Measurements from ENCODE around the gene TNS1. TPM values are rescaled to one million over a fixed set of nuclear protein-coding genes. Genes with fewer than 3 reads are reported as not detected.

The TNS1 gene
- total RNA-seq, 1 experiment from 2014 or later = 4.5 TPM

DNA sequence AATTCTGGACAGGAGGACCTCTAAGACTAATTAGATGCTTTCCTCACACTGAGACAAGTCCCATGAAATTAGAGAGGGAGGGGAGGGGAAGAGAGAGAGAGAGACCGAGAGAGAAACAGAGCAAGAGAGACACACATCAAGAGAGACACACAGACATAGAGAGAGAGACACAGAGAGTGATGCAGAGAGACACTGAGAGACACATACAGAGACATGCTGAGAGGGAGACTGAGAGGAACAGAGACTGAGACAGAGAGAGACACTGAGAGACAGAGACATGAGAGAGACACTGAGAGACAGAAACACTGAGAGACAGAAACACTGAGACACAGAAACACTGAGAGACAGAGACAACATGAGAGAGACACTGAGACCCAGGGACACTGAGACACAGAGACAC lies 250.8 kb downstream of the TNS1 start (continued):
- TF ChIP-seq, protein P1, sequence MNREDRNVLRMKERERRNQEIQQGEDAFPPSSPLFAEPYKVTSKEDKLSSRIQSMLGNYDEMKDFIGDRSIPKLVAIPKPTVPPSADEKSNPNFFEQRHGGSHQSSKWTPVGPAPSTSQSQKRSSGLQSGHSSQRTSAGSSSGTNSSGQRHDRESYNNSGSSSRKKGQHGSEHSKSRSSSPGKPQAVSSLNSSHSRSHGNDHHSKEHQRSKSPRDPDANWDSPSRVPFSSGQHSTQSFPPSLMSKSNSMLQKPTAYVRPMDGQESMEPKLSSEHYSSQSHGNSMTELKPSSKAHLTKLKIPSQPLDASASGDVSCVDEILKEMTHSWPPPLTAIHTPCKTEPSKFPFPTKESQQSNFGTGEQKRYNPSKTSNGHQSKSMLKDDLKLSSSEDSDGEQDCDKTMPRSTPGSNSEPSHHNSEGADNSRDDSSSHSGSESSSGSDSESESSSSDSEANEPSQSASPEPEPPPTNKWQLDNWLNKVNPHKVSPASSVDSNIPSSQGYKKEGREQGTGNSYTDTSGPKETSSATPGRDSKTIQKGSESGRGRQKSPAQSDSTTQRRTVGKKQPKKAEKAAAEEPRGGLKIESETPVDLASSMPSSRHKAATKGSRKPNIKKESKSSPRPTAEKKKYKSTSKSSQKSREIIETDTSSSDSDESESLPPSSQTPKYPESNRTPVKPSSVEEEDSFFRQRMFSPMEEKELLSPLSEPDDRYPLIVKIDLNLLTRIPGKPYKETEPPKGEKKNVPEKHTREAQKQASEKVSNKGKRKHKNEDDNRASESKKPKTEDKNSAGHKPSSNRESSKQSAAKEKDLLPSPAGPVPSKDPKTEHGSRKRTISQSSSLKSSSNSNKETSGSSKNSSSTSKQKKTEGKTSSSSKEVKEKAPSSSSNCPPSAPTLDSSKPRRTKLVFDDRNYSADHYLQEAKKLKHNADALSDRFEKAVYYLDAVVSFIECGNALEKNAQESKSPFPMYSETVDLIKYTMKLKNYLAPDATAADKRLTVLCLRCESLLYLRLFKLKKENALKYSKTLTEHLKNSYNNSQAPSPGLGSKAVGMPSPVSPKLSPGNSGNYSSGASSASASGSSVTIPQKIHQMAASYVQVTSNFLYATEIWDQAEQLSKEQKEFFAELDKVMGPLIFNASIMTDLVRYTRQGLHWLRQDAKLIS (CRISPR knock-in tag; IDR thresholded peaks at IDR 0.05; ENCODE audit: borderline replicate concordance) = no peak
- no peak for TF ChIP-seq ZNF671 (CRISPR knock-in tag; IDR thresholded peaks at IDR 0.05)

DNA sequence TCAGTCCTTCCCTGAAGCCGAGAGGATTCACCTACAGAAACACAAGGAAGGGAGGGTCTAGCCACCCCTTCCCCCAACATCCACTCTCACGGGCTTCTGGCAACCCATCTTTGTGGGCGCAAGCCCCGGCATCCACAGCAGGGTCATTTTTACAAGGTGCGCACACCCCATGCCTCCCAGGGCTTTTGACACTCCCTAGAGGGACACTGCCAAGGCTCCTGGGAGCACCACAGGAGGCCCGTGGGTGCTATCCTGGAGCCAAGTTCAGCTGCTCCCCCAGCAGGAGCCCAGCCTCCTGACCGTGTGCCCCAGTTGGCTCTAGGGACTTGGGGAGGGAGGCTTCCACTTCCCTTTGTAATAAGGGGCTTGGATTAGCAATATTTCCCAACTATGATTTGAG lies 251.6 kb downstream of the TNS1 start:
- Mint-ChIP-seq H3K4me3 (no peak overlapping the region), H3K27me3 (ENCODE audit: low read depth) (peaks cover 5% of the 10 kb centered on the region), H3K4me1 (peaks cover 19% of the 10 kb centered on the region), H3K9me3 (peaks cover 9% of the 10 kb centered on the region), H3K27ac (no peak overlapping the region), H3K36me3 (no peaks in the 10 kb centered on the region)
- ChIA-PET CTCF (no interaction called here), POLR2A (no interaction called here)
- TF ChIP-seq FOXJ3 (CRISPR knock-in tag; IDR thresholded peaks at IDR 0.05; ENCODE audit: borderline replicate concordance) = no peak
- TF ChIP-seq, protein P2, sequence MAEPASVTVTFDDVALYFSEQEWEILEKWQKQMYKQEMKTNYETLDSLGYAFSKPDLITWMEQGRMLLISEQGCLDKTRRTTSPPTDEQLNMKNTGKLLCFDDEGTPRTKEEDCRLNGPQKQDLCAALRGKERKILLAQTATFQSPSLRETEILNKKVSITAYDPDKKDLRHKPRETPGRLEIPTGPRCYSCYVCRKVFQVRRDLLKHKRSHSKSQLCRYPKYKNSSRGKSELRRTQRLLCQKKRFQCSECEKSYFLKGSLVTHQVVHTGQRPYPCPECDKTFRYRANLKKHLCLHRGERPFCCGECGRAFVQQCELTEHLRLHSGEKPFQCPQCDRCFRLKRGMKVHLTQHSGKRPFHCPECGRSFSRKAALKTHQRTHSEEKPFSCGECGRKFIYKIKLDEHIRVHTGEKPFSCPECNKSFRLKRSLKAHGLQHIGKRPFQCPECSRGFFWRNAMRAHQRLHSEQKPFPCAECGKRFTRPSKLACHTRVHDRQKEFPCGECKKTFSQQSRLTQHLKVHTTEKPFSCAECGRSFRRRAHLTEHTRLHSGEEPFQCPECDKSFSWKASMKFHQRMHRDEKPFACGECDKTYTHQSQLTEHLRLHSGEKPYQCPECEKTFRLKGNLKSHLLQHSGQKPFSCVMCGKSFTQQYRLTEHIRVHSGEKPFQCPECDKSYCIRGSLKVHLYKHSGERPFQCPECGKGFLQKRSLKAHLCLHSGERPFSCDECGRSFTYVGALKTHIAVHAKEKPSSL (CRISPR knock-in tag; conservative IDR thresholded peaks at IDR 0.05) = no peak
- no peak for TF ChIP-seq TEAD4 (CRISPR knock-in tag; IDR thresholded peaks at IDR 0.05)
- no peak for TF ChIP-seq GABPB1 (CRISPR knock-in tag; IDR thresholded peaks at IDR 0.05)
- TF ChIP-seq, protein P3, sequence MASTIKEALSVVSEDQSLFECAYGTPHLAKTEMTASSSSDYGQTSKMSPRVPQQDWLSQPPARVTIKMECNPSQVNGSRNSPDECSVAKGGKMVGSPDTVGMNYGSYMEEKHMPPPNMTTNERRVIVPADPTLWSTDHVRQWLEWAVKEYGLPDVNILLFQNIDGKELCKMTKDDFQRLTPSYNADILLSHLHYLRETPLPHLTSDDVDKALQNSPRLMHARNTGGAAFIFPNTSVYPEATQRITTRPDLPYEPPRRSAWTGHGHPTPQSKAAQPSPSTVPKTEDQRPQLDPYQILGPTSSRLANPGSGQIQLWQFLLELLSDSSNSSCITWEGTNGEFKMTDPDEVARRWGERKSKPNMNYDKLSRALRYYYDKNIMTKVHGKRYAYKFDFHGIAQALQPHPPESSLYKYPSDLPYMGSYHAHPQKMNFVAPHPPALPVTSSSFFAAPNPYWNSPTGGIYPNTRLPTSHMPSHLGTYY (CRISPR knock-in tag; IDR thresholded peaks at IDR 0.05) = no peak
- TF ChIP-seq, protein P4, sequence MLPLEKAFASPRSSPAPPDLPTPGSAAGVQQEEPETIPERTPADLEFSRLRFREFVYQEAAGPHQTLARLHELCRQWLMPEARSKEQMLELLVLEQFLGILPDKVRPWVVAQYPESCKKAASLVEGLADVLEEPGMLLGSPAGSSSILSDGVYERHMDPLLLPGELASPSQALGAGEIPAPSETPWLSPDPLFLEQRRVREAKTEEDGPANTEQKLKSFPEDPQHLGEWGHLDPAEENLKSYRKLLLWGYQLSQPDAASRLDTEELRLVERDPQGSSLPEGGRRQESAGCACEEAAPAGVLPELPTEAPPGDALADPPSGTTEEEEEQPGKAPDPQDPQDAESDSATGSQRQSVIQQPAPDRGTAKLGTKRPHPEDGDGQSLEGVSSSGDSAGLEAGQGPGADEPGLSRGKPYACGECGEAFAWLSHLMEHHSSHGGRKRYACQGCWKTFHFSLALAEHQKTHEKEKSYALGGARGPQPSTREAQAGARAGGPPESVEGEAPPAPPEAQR (CRISPR knock-in tag; IDR thresholded peaks at IDR 0.05) = no peak
- TF ChIP-seq, protein P5, sequence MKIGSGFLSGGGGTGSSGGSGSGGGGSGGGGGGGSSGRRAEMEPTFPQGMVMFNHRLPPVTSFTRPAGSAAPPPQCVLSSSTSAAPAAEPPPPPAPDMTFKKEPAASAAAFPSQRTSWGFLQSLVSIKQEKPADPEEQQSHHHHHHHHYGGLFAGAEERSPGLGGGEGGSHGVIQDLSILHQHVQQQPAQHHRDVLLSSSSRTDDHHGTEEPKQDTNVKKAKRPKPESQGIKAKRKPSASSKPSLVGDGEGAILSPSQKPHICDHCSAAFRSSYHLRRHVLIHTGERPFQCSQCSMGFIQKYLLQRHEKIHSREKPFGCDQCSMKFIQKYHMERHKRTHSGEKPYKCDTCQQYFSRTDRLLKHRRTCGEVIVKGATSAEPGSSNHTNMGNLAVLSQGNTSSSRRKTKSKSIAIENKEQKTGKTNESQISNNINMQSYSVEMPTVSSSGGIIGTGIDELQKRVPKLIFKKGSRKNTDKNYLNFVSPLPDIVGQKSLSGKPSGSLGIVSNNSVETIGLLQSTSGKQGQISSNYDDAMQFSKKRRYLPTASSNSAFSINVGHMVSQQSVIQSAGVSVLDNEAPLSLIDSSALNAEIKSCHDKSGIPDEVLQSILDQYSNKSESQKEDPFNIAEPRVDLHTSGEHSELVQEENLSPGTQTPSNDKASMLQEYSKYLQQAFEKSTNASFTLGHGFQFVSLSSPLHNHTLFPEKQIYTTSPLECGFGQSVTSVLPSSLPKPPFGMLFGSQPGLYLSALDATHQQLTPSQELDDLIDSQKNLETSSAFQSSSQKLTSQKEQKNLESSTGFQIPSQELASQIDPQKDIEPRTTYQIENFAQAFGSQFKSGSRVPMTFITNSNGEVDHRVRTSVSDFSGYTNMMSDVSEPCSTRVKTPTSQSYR (CRISPR knock-in tag; IDR thresholded peaks at IDR 0.05) = no peak
- no peak for TF ChIP-seq EMX1 (CRISPR knock-in tag; IDR thresholded peaks at IDR 0.05)
- no peak for TF ChIP-seq RORB (CRISPR knock-in tag; IDR thresholded peaks at IDR 0.05)
- no peak for TF ChIP-seq KAT7 (CRISPR knock-in tag; IDR thresholded peaks at IDR 0.05; ENCODE audit: borderline replicate concordance)
- no peak for TF ChIP-seq ESRRA (CRISPR knock-in tag; IDR thresholded peaks at IDR 0.05; ENCODE audit: borderline replicate concordance)
- TF ChIP-seq ATF1 (CRISPR knock-in tag; IDR thresholded peaks at IDR 0.05) = no peak
- ATAC-seq (no peak), DNase-seq (ENCODE audit: low spot score) (no peak)

Small RNA genes lying within 50 kb of the gene (microRNA-seq; reads per million reads assigned to microRNA genes)
- not detected for gene MIR6809 (ENCODE audit: borderline number of aligned reads)

Other genes with a start within 250 kb of the TNS1 start
- gene RUFY4, start 66.3 kb upstream of the TNS1 start, total RNA-seq (2021) = 0.31 to 0.64 TPM (median 0.57 TPM) in 3 replicates
- 0.34 to 0.96 TPM (median 0.87 TPM) in 3 replicates for gene CXCR2, start 123.0 kb upstream of the TNS1 start, total RNA-seq (2021)
- not detected in 3 replicates for gene CXCR1, start 164.0 kb upstream of the TNS1 start, total RNA-seq (2021)
- 169 to 184 TPM (median 173 TPM) in 3 replicates for gene ARPC2, start 214.2 kb upstream of the TNS1 start, total RNA-seq (2021)

All from WTC11 (cell line).